GM21390 (cell line): ENCODE measurements around the gene BLMH.

Source experiments
- ATAC-seq: cut with Tn5 transposase; IDR thresholded peaks from one replicate; pipeline ENCODE4 v1.9.1; 2021; ENCODE audit not compliant: unreplicated experiment

The BLMH gene

DNA sequence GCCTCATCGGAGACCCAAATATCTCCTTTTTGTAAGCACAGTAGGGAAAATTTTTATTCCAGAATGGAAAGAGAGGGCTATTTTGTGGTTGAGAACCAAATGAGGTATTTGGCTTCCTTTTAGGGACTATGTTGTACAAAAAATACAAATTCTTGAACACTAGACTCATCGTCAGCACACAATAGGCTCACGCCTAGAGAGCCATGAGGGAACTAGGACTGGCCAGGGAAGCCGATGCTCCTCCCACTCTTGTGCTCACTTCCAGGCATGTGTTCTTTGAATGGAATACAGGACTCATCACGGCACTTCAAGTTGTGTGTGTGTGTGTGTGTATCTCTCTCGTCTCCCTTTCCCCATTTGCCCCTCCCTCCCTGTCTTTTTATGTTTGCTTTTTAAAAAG lies 17.8 kb upstream of the BLMH start:
- ATAC-seq = no peak

DNA sequence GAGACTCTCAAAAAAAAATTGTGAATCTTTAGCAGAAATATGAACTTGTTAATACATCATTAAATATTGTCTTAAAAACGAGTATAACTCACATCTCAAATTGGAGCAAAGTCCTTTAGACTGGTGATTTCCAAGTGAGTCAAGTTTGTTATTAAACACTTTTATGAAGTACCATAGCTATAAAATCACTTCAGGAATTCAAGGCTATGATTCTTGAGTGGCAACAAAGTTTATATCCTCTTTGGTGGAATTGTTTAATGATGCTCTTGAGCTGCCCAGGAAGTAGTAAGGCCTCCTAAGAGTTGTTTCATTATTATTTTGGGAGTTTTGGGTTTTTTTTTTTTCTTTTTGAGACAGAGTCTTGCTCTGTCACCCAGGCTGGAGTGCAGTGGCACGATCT lies 16.7 kb upstream of the BLMH start:
- no peak for ATAC-seq

DNA sequence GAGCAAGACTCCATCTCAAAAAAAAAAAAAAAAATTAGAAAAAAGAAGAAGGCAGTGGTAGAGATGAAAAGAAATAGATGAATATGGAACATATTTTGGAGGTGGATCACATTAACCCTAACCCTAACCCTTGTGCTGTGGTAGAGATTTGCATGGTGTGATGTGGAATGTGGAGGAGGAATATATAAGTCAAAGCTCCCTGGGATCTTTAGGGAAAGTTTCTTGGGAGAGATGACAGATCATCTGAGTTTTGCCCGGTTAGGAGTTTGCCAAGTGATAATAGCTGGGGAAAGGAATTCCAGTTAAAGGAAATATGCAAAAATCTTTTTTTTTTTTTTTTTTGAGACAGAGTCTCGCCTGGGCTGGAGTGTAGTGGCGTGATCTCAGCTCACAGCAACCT lies 13.0 kb upstream of the BLMH start:
- ATAC-seq = no peak

DNA sequence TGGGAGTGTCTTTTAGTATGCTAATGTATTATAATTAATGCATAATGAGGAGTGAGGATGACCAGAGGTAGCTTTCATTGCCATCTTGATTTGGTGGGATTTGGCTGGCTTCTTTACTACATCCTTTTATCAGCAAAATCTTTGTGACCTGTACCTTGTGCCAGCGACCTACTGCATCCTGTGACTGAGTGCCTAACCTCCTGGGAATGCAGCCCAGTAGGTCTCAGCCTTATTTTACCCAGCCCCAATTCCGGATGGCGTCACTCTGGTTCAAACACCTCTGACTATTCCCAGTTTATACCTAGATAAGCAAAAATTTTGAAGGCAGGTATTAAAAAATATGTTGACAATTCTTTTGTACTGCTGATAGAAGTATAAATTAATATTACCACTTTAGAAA lies 10.5 kb upstream of the BLMH start:
- ATAC-seq = no peak

DNA sequence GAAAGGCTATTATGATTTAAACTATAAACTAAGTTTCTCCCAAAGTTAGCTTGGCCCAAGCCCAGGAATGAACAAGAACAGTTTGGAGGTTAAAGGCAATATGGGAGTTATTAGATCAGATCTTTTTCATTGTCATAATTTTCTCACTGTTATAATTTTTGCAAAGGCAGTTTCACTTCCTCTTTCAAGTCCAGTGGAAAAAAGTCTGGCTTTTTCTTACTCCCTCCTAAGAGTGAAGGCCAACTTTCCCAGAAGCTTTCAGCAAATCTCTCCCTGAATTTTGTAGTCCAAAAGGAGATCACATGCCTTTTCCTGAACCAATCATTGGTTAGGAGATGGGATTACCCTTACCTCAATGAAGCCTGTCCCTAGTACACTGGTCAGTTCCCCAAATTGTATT lies 9.1 kb upstream of the BLMH start:
- ATAC-seq = no peak

DNA sequence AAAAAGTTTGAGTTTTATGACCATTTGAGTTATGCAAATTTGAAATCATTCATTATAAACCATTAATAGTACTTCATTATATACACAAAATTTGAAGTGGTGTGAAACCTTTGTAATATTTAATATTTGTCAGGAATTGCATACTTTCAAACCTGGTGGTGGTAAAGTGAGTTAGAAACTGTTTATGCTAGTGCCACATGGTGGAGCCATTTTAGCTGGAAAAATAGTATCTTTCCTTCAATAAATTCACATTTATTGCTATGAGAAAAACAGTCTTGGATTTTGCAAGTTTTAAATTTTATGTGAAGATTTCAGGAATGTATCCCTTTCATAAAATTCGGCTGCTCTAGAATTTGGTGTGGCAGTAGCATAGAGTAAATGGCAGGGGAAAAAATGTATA lies 7.3 kb upstream of the BLMH start:
- ATAC-seq = no peak

DNA sequence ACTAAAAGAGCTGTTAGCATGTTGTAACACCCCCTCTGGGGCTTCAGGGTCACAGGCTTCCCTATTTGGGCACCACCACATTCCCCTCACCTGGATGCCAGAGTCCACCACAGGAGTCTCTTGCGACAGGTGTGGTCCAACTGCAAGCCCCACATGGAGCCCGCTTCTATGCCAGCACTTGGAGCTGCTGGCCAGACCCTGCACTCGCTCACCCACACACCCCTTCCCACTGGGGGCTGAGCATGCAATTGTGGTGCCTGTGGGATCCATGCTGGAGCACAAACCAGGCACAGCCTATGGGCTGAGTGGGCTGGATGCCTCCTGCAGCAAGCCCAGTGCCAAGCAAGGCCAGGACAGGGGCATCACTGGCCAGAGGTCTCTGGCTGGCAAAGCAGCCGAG lies 6.0 kb upstream of the BLMH start:
- no peak for ATAC-seq

DNA sequence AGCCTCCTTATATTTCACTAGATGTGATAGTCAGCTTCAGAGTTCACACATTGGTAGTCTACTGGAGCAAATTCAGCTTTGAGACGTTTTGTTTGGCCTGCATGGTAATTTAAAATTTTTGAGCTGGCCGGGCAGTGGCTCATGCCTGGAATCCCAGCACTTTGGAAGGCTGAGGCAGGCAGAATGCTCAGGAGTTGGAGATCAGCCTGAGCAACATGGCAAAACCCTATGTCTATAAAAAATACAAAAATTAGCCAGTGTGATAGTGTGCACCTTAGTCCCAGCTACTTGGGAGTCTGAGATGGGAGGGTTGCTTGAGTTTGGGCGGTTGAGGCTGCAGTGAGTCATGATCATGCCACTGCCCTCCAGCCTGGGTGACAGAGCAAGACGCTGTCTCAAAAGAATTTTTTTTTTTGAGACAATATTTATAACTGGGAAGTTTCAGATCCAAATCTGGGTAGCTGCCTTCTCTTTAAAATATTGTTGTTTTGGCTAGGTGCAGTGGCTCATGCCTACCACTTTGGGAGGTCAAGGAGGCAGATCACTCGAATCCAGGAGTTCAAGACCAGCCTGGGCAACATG lies 4.8 kb upstream of the BLMH start:
- ATAC-seq = no peak

DNA sequence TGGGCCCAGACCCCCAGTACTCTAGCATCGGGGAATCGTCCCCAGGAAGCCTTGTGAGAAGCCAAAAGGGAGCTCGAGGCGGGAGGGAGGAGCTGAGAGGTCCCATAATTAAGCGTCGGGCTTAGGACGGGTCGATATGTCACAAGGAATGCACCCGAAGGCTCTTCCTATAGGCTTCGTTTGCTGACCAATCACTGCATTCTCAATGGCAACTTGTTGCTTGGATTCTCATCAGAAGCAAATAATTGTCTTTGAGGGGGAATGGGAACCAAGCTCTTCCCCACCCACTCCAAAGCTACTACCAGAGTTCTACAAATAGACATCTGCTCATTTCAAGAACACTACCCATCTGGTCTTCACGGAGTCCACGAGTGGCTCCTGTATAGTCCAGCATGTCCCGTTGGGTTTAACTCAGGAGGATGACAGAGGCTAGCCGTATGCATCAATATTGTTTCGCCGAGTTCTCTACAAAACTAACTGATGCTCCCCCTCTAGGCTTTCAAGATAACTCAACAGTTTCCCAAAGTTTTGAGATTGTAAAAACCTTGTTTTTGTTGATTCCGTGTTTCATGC lies 628 bp upstream of the BLMH start:
- peak; percentile 18 for ATAC-seq

DNA sequence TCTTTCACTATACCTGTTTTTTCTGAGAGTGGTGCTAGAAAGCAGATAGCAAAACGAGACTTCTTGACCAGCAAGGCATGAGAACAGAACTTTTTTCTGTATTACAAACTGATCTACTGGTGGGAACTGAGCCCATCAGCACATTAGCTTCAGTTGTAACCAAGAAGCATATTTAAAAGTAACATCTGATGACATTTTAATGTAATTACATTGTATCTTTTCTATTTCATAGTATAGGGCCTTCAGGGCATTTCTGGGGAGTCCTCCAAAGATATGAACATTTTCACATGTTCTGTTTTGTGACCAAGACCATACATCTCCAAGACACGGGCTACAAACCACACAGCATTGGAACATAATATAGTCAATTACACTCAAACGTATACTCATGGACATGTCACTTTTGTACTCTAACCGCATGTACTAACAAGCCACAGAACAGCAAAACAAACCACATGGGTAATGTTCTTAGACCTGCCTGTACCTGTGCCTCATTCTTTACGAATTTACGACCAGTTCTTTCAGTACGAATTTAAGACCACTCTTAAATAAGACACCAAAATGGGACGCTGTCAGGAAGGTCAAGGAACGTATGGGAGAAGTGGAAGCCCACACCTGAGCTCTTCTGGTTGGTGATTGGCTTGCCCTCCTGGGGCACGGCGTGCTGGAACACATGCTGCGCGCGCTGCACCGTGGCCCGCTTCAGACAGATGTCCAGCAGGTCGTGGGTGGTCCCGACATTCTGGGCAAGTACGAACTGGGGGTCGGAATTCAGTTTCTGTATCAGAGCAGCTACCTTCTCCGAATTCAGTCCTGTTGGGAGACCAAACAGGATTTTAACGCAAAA lies 825 bp downstream of the BLMH start:
- ATAC-seq = peak; percentile 55

DNA sequence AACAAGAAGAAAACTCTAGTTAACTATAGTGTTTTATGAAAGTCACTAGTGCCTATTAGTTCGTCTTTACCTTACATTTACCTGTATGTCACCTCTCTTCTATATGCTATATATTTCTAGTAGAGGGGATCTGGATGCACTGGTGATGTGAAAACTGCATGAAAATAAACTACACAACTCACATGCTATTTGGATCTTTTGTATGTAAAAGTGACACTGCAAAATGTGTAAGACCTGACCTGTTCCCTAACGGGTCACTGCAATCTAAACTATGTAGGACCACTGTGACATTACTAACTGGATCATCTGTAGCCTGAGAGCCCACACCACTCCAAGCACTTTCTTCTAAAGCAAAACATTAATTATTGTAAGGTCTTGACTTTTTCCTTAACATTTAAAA lies 1.7 kb downstream of the BLMH start:
- no peak for ATAC-seq

DNA sequence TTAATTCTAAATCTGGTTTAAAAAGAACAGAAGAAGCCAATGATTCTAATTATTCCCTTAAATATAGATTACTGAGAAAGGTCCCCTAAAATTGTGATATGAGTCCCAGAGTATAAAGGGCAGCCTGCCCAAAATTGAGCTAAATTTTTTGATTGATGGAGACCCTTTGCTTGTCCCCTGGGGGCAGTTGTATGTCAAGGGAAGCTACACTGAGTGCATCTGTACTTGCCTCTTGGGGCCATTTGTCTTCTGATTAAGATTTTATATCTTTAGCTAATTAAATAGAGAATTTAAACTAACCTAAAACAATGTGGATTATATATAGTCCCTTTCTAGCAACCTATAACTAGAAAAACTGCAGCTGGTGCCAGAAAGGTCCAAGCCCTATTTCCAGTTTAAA lies 12.6 kb downstream of the BLMH start:
- no peak for ATAC-seq

DNA sequence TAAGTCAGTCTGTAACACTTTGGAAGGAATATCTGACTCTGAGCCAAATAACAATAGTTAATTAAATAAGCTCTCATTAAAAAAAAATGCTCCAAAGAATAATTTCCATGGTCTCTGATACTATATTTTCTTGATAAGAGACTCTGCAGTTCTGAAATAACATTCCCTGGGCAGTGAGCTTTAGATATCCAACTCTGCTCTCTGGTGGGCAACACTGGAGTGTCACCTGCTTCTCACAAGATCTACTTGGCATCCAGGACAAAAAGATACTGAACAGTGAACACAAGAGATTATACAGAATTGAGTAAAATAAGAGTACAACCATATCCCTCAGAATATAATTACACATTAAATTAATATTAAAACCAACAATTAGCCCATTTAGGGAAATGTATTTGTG lies 13.7 kb downstream of the BLMH start:
- ATAC-seq = no peak

DNA sequence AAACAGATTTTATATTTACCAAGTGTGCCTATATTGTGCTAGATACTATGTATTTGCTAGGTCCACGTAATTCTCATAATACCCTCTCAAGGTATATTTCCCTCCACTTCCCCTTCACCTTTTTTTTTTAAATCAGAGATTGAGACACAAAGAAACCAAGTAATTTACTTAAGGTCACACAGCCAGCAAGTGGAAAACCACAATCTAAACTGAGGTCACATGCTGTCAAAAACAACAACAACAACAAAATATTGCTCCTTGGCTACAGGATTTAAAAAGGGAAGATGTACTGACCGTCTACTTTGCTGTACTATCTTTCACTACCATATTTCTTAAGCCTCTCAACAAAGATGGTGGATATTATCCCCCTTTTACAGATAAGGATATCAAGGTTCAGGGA lies 15.8 kb downstream of the BLMH start:
- ATAC-seq = no peak

DNA sequence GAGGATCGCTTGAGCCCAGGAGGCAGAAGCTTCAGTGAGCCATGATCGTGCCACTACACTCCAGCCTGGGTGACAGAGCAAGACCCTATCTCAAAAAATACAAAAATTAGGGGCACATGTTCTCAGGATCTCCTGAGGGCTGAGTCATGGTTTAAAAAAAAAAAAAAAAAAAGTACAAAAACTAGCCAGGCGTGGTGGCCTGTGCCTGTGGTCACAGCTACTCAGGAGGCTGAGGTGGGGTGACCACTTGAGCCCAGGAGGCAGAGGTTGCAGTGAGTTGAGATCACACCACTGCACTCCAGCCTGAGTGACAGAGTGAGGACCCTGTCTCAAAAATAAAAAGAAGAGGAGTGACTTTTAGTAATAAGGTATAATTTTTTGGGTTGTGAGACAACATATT lies 16.9 kb downstream of the BLMH start:
- no peak for ATAC-seq

DNA sequence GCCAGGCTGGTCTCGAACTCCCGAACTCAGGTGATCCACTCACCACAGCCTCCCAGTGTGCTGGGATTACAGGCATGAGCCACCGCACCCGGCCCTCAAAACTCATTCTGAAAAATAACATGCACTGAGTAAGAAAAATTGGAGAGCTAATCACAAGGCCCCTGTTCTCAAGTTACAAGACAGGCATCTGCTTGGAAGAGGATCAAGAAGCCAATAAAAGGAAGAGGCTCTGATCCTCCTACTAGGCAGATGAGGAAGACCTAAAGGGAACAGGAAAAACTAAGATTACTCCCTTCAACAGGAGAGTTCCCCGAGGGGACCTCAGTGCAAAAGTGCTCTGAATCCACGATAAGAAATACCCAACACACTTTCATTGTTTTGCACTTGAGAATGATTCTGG lies 18.4 kb downstream of the BLMH start:
- ATAC-seq = no peak

DNA sequence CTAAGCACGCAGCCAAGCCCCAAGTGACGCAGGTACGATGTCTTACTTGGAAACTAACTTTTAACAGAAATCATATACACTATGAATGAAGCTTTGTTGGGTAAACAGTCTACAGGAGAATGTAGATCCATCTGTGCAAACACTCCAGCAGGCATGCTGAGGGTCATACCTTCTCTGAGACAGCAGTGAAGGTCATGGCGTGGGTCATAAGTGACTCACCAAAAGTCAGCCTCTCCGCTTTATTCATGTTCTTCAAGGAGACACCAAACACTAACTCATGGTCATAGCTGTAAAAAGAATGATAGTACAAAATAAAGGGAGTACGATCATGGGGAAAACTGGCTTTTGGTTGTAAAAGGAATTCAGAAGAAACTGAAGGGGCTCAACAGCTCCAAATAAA lies 20.6 kb downstream of the BLMH start:
- ATAC-seq = no peak

DNA sequence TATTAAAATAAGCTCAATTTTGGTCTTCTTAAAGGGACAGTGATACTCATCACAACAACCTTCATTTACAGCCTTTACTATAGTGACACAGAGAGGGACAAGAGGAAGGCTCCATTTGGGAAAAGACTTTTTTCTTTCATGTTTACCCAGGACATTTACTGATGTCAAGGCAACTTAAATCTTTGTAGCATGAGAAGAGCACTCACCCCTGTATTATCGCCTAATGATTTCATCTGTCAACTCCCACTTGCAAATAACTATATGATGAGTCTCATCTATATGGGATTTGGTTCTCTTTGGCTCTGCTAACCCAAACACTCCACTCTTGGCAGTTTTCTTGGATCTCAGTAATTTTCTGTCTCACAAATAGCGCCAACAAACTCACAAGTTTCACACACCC lies 24.1 kb downstream of the BLMH start:
- no peak for ATAC-seq

DNA sequence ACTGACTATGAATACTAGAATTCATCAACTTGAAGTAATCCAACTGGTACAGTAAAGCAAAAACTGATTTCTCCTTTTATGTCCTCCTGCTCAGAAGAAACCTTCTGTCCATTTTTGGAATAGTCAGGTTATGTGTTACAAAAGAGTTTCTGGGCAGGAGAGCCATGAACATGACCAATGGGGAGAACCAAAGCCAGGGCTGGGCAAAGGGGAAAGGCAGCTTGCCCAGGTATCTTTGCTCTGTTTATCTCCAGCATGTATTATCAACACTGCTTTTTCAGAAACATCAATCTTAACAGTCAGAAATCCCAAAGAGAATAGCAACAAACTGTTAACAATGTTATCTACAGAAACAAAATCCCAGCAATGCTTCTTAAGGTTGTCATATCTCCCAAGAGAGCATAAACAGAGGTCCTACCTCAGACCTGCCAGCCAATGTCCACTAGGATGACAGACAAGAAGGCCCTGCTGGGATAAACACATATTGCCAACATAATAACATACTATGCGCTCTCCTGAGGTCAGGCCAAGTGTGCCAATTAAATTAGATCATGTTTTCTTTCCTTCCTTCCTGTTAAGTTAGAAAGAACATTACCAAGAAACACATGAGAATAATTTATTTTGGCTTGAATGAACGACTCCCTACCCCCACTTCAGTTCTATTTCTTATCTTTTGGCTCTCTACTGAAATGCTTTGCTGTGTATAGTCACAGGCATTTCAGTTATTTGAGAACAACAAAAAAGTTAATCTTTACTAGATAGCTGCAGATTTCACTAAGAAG lies 28.0 kb downstream of the BLMH start:
- no peak for ATAC-seq

DNA sequence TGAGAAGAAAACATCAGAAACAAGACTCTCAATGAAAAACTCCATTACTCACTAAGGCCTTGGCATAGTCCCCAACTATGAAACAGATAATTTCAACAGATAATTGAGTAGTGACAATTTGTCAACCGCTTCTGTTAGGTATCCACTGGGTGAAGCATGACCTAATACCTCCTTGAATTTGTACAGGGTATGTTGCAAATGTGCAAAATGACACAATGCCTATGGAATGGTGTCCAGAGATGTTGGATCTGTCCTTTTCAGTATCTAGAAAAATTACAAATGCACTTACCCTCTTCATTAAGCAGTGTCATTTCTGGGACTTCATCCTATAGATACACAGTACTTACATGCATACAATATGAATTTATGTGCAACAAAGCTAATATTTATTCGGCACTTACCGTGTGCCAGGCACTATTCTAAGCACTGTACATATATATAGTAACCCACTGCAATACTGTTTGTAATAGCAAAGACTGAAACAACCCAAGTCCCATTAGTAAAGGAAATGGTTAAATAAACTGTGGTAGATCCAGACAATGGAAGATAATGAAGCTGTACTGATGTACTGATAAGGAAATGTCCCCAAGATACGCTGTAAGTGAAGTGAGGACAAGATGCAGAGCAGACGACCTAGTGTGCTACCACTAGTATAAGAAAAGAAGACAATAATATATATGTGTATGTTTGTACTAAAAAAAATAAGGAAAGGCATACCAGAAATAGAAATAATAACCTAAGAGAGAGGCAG lies 34.8 kb downstream of the BLMH start:
- no peak for ATAC-seq

DNA sequence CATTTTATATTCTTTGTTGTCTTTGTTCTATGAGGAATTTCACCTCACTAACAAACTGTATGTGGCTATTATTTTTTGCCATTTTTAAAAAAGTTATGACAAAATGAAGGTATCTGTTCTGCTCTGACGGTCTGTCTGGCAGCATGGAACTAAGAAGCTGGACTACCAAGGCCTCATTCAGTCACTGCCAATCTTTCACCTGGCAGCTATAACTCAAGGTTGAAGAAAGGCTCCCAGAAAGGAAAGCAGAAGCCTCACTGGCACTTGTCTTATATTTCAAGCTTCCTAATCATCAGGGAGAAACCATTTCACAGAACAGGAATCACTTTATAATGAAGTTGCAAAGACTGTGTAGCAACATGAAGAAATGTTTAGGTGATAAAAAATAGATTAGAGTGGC lies 37.6 kb downstream of the BLMH start:
- ATAC-seq = no peak
